ENCODE results near the gene VIL1. TPM values are rescaled to one million over a fixed set of nuclear protein-coding genes. Genes with fewer than 3 reads are reported as not detected.

VIL1 gene
- total RNA-seq, 1 experiment from 2014 or later, result 0.26 TPM

DNA sequence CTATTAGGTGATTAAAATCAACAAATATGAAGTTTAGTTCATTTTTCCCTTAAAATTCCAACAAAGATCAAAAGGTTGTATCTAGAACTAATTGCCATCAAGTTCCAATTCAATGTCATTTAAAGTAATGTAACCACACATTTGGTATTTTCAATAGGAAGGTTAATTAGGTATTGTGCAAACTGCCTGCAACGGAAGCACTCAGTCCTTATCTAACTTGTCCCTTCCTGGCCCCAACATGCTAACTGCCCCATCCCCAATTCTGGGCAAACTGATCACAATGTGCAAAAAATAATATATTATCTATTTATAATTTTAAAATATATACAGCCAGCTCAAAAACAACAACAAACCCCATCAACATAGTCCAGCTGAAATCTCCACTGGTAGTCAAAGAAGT, 33.2 kb downstream of the VIL1 start:
- POLR2A ChIA-PET (ENCODE audit: unreplicated experiment), result no interaction called here
- Histone ChIP-seq H3K79me2 (ENCODE audit: low read length) (no peaks in the 10 kb centered on the region), H3K9ac (ENCODE audit: low read length) (no peak overlapping the region), H3K27ac (ENCODE audit: low read length) (no peak overlapping the region), H2AFZ (ENCODE audit: low read length) (no peak overlapping the region), H3K4me1 (ENCODE audit: insufficient read depth, low read length) (peaks cover 19% of the 10 kb centered on the region), H3K9me3 (ENCODE audit: low read length) (no peaks in the 10 kb centered on the region), H3K4me3 (ENCODE audit: low read length) (no peak overlapping the region), H3K9me2 (replicated peaks; ENCODE audit: low read length) (no peaks in the 10 kb centered on the region), H3K27me3 (ENCODE audit: low read length) (no peaks in the 10 kb centered on the region), H3K4me2 (ENCODE audit: low read length) (no peak overlapping the region), H3F3A (ENCODE audit: low read length, unreplicated experiment) (peaks cover 4% of the 10 kb centered on the region), H3K36me3 (ENCODE audit: low read depth, low read length) (peaks cover 30% of the 10 kb centered on the region), H4K20me1 (ENCODE audit: low read length) (no peaks in the 10 kb centered on the region)
- DNase-seq (no peak), ATAC-seq (no peak)
- CTCF ChIA-PET, result no interaction called here
- TF ChIP-seq EZH2phosphoT487 (IDR thresholded peaks at IDR 0.05; ENCODE audit: borderline replicate concordance, low read length), result no peak
- TF ChIP-seq EZH2 (IDR thresholded peaks at IDR 0.05; ENCODE audit: low read length, unreplicated experiment), result no peak
- TF ChIP-seq, protein P1, sequence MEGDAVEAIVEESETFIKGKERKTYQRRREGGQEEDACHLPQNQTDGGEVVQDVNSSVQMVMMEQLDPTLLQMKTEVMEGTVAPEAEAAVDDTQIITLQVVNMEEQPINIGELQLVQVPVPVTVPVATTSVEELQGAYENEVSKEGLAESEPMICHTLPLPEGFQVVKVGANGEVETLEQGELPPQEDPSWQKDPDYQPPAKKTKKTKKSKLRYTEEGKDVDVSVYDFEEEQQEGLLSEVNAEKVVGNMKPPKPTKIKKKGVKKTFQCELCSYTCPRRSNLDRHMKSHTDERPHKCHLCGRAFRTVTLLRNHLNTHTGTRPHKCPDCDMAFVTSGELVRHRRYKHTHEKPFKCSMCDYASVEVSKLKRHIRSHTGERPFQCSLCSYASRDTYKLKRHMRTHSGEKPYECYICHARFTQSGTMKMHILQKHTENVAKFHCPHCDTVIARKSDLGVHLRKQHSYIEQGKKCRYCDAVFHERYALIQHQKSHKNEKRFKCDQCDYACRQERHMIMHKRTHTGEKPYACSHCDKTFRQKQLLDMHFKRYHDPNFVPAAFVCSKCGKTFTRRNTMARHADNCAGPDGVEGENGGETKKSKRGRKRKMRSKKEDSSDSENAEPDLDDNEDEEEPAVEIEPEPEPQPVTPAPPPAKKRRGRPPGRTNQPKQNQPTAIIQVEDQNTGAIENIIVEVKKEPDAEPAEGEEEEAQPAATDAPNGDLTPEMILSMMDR (conservative IDR thresholded peaks at IDR 0.05; ENCODE audit: low read depth, low read length), result no peak
- BruUV-seq (replicated peaks), result no TSS peak
- intact Hi-C loops (cut with micrococcal nuclease), result no loop called here

- Histone ChIP-seq H3K9ac (ENCODE audit: low read length) (no peak overlapping the region), H3K4me3 (ENCODE audit: low read length) (no peak overlapping the region), H2AFZ (ENCODE audit: low read length) (no peak overlapping the region), H3K36me3 (ENCODE audit: low read depth, low read length) (peaks cover 37% of the 10 kb centered on the region), H3K27ac (ENCODE audit: low read length) (no peak overlapping the region), H3K79me2 (ENCODE audit: low read length) (no peaks in the 10 kb centered on the region), H3K9me2 (replicated peaks; ENCODE audit: low read length) (no peaks in the 10 kb centered on the region), H3K27me3 (ENCODE audit: low read length) (no peaks in the 10 kb centered on the region), H3K9me3 (ENCODE audit: low read length) (no peaks in the 10 kb centered on the region), H3K4me2 (ENCODE audit: low read length) (no peak overlapping the region), H3F3A (ENCODE audit: low read length, unreplicated experiment) (no peaks in the 10 kb centered on the region), H4K20me1 (ENCODE audit: low read length) (no peaks in the 10 kb centered on the region), H3K4me1 (ENCODE audit: insufficient read depth, low read length) (no peaks in the 10 kb centered on the region)
- BruUV-seq (replicated peaks), result no TSS peak
- no peak for ATAC-seq
- intact Hi-C loops (cut with micrococcal nuclease), result no loop called here
- ChIA-PET CTCF (interaction anchor here (0.6 kb wide), 1 partner anchor 51 kb away, joined by 3 read pairs; no protein-coding TSS in a partner anchor), POLR2A (ENCODE audit: unreplicated experiment) (no interaction called here)
- no peak for DNase-seq
- TF ChIP-seq, protein P1 (conservative IDR thresholded peaks at IDR 0.05; ENCODE audit: low read depth, low read length), result no peak
- TF ChIP-seq EZH2phosphoT487 (IDR thresholded peaks at IDR 0.05; ENCODE audit: borderline replicate concordance, low read length) (no peak), EZH2 (IDR thresholded peaks at IDR 0.05; ENCODE audit: low read length, unreplicated experiment) (no peak)
Measured at GRCh38 chr2:218456849-218457248, 37.9 kb downstream of the VIL1 start.

DNA sequence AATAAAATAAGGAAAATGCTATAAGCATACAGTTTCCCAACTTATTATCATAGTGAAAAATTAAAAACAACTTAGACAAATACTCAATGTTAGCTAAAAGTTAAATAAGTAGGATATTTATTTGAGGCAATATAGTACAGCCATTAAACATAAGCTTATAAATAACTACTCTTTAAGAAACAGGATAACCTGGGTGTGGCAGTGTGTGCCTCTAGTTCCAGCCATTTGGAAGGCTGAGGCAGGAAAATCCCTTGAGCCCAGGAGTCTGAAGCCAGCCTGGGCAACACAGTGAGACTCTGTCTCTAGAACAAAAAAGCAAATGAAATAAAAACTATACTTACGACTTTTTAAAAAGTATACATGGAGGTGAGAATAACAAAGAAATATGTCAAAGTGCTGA, 39.7 kb downstream of the VIL1 start:
- CTCF ChIA-PET, result no interaction called here
- no peaks in the 10 kb centered on the region for H3F3A ChIP-seq (ENCODE audit: low read length, unreplicated experiment)

More for the DNA sequence above, 39.7 kb downstream of the VIL1 start:
- no peaks in the 10 kb centered on the region for H3K9me3 ChIP-seq (ENCODE audit: low read length)
- H2AFZ ChIP-seq (ENCODE audit: low read length), result no peak overlapping the region
- no peak overlapping the region for H3K4me2 ChIP-seq (ENCODE audit: low read length)
- no peaks in the 10 kb centered on the region for H3K9me2 ChIP-seq (replicated peaks; ENCODE audit: low read length)
- H3K4me1 ChIP-seq (ENCODE audit: insufficient read depth, low read length), result no peaks in the 10 kb centered on the region
- intact Hi-C loops (cut with micrococcal nuclease), result no loop called here
- BruUV-seq (replicated peaks), result no TSS peak
- no peak overlapping the region for H3K9ac ChIP-seq (ENCODE audit: low read length)
- H3K36me3 ChIP-seq (ENCODE audit: low read depth, low read length), result peaks cover 37% of the 10 kb centered on the region
- no peaks in the 10 kb centered on the region for H3K79me2 ChIP-seq (ENCODE audit: low read length)
- TF ChIP-seq, protein P1 (conservative IDR thresholded peaks at IDR 0.05; ENCODE audit: low read depth, low read length), result no peak
- TF ChIP-seq EZH2phosphoT487 (IDR thresholded peaks at IDR 0.05; ENCODE audit: borderline replicate concordance, low read length) (no peak), EZH2 (IDR thresholded peaks at IDR 0.05; ENCODE audit: low read length, unreplicated experiment) (no peak)
- H3K27me3 ChIP-seq (ENCODE audit: low read length), result no peaks in the 10 kb centered on the region
- POLR2A ChIA-PET (ENCODE audit: unreplicated experiment), result no interaction called here
- H3K27ac ChIP-seq (ENCODE audit: low read length), result no peak overlapping the region
- no peak overlapping the region for H3K4me3 ChIP-seq (ENCODE audit: low read length)
- ATAC-seq, result no peak
- H4K20me1 ChIP-seq (ENCODE audit: low read length), result no peaks in the 10 kb centered on the region
- no peak for DNase-seq
